ENCODE measurements around the gene LRMDA. TPM values are rescaled to one million over a fixed set of nuclear protein-coding genes. Genes with fewer than 3 reads are reported as not detected.

LRMDA gene
- total and polyA plus RNA-seq, 2 donors (not counting 3 experiments of a cell fraction or from before 2014, with no cell fraction given) = 9.7 to 18.0 TPM

GRCh38 chr10:75776738-75777504, 345.5 kb downstream of the LRMDA start:
- BruUV-seq (replicated peaks) = no TSS peak
- ChIA-PET CTCF (no interaction called here), POLR2A (no interaction called here)
- Histone ChIP-seq H3K9me1 (replicated peaks; ENCODE audit: control insufficient read depth, extremely low read depth, insufficient read depth, low read length) (no peaks in the 10 kb centered on the region), H3K4me3 (replicated peaks in 1 of 3; ENCODE audit: insufficient read depth in 1 of 3, low read depth in 1 of 3, low read length in 3 of 3) (no peak overlapping the region), H3K79me2 (ENCODE audit: control insufficient read depth, insufficient read depth, low read length) (no peaks in the 10 kb centered on the region), H3K9ac (replicated peaks; ENCODE audit: extremely low read depth, insufficient read depth, low read length) (no peak overlapping the region), H3K27me3 (ENCODE audit: control insufficient read depth in 2 of 2, insufficient read depth in 2 of 2, low read length in 2 of 2) (no peaks in the 10 kb centered on the region), H4K20me1 (replicated peaks; ENCODE audit: control insufficient read depth, extremely low read depth, insufficient read depth, low read length) (no peaks in the 10 kb centered on the region), H2AFZ (ENCODE audit: low read depth, low read length) (no peak overlapping the region), H3K36me3 (ENCODE audit: control insufficient read depth in 2 of 2, extremely low read depth in 1 of 2, insufficient read depth in 2 of 2, low read length in 2 of 2) (no peaks in the 10 kb centered on the region), H3K4me2 (ENCODE audit: insufficient read depth, low read length) (no peak overlapping the region), H3K27ac (ENCODE audit: insufficient read depth, low read depth, low read length) (no peak overlapping the region), H3K4me1 (ENCODE audit: control insufficient read depth, extremely low read depth, insufficient read depth, low read length) (no peaks in the 10 kb centered on the region), H3K9me3 (replicated peaks; ENCODE audit: control insufficient read depth, insufficient read depth, low read length) (no peaks in the 10 kb centered on the region)
- FAIRE-seq (no peak), DNase-seq (ENCODE audit: low read depth, low spot score) (no peak)
- dilution Hi-C loops (cut with MboI; ENCODE audit: extremely low pct_ligation_motif_present, low sequenced_read_pairs) (no loop called here), intact Hi-C loops (cut with micrococcal nuclease) (no loop called here)
- TF ChIP-seq JUN (IDR thresholded peaks at IDR 0.05; ENCODE audit: borderline replicate concordance, insufficient read depth, insufficient read length, low read depth) (no peak), CTCF (IDR thresholded peaks at IDR 0.05; ENCODE audit: extremely low read depth in 1 of 2, insufficient read depth in 1 of 2, low read depth in 1 of 2, low read length in 2 of 2) (no peak), MYC (IDR thresholded peaks at IDR 0.05; ENCODE audit: low read depth, low read length) (no peak), GATA2 (IDR thresholded peaks at IDR 0.05; ENCODE audit: insufficient read depth, insufficient read length, low read depth, low read length) (no peak), POLR2AphosphoS5 (IDR thresholded peaks at IDR 0.05; ENCODE audit: insufficient read depth, low read depth, low read length) (no peak), POLR2A (IDR thresholded peaks at IDR 0.05; ENCODE audit: low read depth, low read length) (no peak), EZH2 (IDR thresholded peaks at IDR 0.05; ENCODE audit: borderline replicate concordance, low read depth, low read length, severe bottlenecking) (no peak), FOS (IDR thresholded peaks at IDR 0.05; ENCODE audit: borderline replicate concordance, insufficient read depth, low read length) (no peak)
- TF ChIP-seq, protein P1, sequence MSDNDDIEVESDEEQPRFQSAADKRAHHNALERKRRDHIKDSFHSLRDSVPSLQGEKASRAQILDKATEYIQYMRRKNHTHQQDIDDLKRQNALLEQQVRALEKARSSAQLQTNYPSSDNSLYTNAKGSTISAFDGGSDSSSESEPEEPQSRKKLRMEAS (IDR thresholded peaks at IDR 0.05; ENCODE audit: insufficient read depth, insufficient read length) = no peak
